Effector memory CD8-positive, alpha-beta T cell (primary cell): ENCODE measurements around the gene GAB1.

Experiments used
- ATAC-seq: fragments of 150-1000 bp; cut with Tn5 transposase; replicated peaks from 2 replicates; pipeline ENCODE4 v1.10.0; 2021; ENCODE audit warnings: mild to moderate bottlenecking, moderate library complexity
- DNase-seq, 3 experiments: peaks; one replicate each; pipeline ENCODE4 v3.0.0; 2021
- H3K27ac Mint-ChIP-seq, 2 donors: one replicate each; pipeline ENCODE4 v1.8.0; 2022; ENCODE audit warnings: mild to moderate bottlenecking in 2 of 2, mixed read lengths in 2 of 2, moderate library complexity in 2 of 2
- H3K27me3 Mint-ChIP-seq, 2 donors: one replicate each; pipeline ENCODE4 v1.8.0; 2022; ENCODE audit warnings: mixed read lengths in 2 of 2
- H3K36me3 Mint-ChIP-seq: one replicate; pipeline ENCODE4 v1.8.0; 2022; ENCODE audit warnings: mild to moderate bottlenecking, moderate library complexity, mixed read lengths; ENCODE audit not compliant: insufficient read depth
- H3K4me1 Mint-ChIP-seq, 2 donors: one replicate each; pipeline ENCODE4 v1.8.0; 2022; ENCODE audit warnings: low read depth in 2 of 2, mixed read lengths in 2 of 2
- H3K4me3 Mint-ChIP-seq, 2 donors: one replicate each; pipeline ENCODE4 v1.8.0; 2022; ENCODE audit warnings: mild to moderate bottlenecking in 2 of 2, mixed read lengths in 2 of 2, moderate library complexity in 2 of 2
- H3K9me3 Mint-ChIP-seq, 2 donors: one replicate each; pipeline ENCODE4 v1.8.0; 2022; ENCODE audit warnings: mixed read lengths in 2 of 2

Gene GAB1

DNA sequence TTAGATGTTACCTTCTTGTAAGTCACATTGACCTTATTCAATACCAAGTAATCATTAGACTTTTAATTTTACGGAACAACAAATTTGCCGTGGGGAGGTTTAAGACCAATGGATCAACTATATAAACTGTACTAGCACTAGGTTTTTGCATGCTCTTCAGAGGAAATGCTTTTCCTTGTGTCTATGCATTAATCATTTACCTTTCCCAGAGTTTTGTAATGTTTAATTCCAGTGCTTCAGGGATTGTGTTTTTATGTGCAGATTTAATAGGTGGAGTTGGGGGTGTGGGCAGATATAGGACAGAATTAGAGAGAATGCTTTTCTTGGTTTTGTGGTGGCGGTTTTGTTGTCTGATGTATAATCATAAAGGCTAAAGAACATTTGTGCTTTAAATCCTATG, 100.8 kb downstream of the GAB1 start:
- Mint-ChIP-seq H3K27me3 (peaks cover 9 to 26% of the 10 kb centered on the region in 2 donors), H3K27ac (no peak overlapping the region), H3K4me3 (no peak overlapping the region), H3K36me3 (no peaks in the 10 kb centered on the region), H3K4me1 (no peaks in the 10 kb centered on the region), H3K9me3 (no peaks in the 10 kb centered on the region)
- no peak for ATAC-seq
- no peak for DNase-seq

GRCh38 chr4:143437937-143438336, 101.3 kb downstream of the GAB1 start:
- Mint-ChIP-seq H3K9me3 (no peaks in the 10 kb centered on the region), H3K4me3 (no peak overlapping the region)
- no peak for ATAC-seq

DNA sequence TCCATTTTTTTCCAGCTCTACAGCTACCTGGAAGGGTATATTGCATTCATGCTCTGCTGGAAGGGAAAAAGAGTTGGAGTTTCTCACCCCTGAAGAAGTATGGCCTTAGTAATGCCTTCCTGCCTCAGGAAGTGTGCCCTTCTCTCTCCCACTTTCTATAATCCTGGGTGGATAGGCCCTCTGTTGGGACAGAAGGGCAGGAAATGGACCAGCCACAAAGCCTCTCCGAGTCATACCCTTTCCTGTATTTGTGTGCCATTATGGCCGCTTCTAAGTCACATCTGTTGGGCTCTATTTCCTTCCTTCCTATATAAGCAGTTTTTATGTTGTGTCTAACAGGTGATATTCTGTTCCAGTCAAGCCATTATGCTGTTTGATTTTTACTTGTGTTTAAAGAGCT, 102.0 kb downstream of the GAB1 start:
- no peak for DNase-seq
- Mint-ChIP-seq H3K27ac (no peak overlapping the region), H3K9me3 (no peaks in the 10 kb centered on the region), H3K4me1 (no peaks in the 10 kb centered on the region), H3K36me3 (no peaks in the 10 kb centered on the region), H3K4me3 (no peak overlapping the region), H3K27me3 (peaks cover 9 to 26% of the 10 kb centered on the region in 2 donors)
- ATAC-seq = no peak

More at GRCh38 chr4:143437937-143438336, 101.3 kb downstream of the GAB1 start:
- H3K36me3 Mint-ChIP-seq = no peaks in the 10 kb centered on the region
- no peak overlapping the region for H3K27ac Mint-ChIP-seq
- DNase-seq = no peak
- no peaks in the 10 kb centered on the region for H3K4me1 Mint-ChIP-seq
- peaks cover 9 to 26% of the 10 kb centered on the region in 2 donors for H3K27me3 Mint-ChIP-seq

DNA sequence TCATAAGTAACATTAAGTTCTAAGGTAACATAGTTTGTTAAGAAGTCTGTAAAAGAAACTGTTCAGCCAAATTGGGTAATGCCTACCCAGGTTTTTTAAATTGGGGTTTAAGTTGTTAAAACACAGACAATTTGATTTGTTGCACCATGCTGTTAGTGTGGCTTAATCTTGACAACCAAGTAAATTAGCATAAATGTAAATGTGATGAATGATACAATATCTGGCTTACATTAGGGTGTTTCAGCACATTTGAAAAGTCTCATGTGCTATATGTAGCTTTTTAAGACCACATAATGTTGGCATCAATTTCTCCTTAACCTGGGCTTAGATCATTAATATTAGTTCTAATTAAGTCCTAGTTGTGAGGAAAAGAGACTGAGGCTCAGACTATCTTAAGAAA, 104.4 kb downstream of the GAB1 start:
- no peak for DNase-seq
- peaks cover 9 to 22% of the 10 kb centered on the region in 2 donors for H3K27me3 Mint-ChIP-seq
- no peak overlapping the region for H3K4me3 Mint-ChIP-seq
- no peak for ATAC-seq
- H3K27ac Mint-ChIP-seq = no peak overlapping the region
- no peaks in the 10 kb centered on the region for H3K4me1 Mint-ChIP-seq
- H3K9me3 Mint-ChIP-seq = no peaks in the 10 kb centered on the region
- H3K36me3 Mint-ChIP-seq = no peaks in the 10 kb centered on the region

DNA sequence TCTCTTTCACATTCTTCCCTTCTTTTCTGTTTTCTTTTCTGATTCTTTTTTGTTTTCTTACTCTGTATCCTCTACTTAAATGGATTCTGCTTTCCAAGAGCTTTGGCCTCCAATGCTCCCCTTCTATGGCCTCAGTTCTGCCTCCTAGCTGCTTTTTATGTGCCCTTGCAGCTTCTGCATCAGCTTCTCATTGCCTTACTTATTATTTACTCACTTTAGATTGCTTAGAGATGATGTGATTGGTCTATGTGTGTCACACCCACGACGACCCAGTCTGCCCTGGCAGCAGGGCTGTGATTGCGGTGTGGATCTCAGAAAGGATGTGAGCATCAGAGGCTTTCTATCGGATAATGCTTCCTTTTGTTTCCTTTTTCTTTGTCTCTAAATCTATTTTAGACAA, 105.0 kb downstream of the GAB1 start:
- Mint-ChIP-seq H3K27ac (no peak overlapping the region), H3K4me1 (no peaks in the 10 kb centered on the region), H3K36me3 (no peaks in the 10 kb centered on the region), H3K27me3 (peaks cover 9 to 17% of the 10 kb centered on the region in 2 donors), H3K4me3 (no peak overlapping the region), H3K9me3 (no peaks in the 10 kb centered on the region)
- DNase-seq (no peak), ATAC-seq (no peak)

DNA sequence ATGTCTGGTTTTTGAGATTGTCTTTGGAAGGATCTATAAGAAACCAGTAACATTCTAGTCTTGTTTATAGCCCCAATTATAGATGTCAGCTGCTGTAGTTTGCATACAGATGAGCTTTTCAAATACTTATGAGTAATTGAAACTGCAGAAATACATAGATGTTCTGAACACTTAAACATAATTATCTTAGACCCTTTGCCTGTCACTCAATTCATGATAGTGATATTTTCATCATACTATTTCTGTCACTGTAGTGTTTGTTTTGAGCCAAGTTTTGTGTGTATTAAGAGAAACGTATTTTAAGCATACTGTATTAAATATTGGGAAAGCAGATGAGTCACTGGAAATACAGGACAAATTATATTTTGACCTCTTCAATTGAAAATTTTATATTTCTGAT, 107.1 kb downstream of the GAB1 start:
- H3K27ac Mint-ChIP-seq = no peak overlapping the region

GRCh38 chr4:143451186-143451585, 114.5 kb downstream of the GAB1 start:
- no peaks in the 10 kb centered on the region for H3K9me3 Mint-ChIP-seq
- no peak overlapping the region for H3K27ac Mint-ChIP-seq
- H3K4me3 Mint-ChIP-seq = no peak overlapping the region
- H3K36me3 Mint-ChIP-seq = no peaks in the 10 kb centered on the region
- no peaks in the 10 kb centered on the region for H3K4me1 Mint-ChIP-seq
- ATAC-seq (no peak), DNase-seq (no peak)
- H3K27me3 Mint-ChIP-seq = peaks cover 18 to 20% of the 10 kb centered on the region in 2 donors

More for the DNA sequence above, 107.1 kb downstream of the GAB1 start:
- Mint-ChIP-seq H3K4me1 (no peaks in the 10 kb centered on the region), H3K4me3 (no peak overlapping the region), H3K9me3 (no peaks in the 10 kb centered on the region), H3K27me3 (peaks cover 3 to 8% of the 10 kb centered on the region in 2 donors), H3K36me3 (no peaks in the 10 kb centered on the region)
- ATAC-seq (no peak), DNase-seq (no peak)

GRCh38 chr4:143455211-143455610, 118.5 kb downstream of the GAB1 start:
- peaks cover 21 to 24% of the 10 kb centered on the region in 2 donors for H3K27me3 Mint-ChIP-seq
- no peak overlapping the region for H3K27ac Mint-ChIP-seq
- H3K9me3 Mint-ChIP-seq = no peaks in the 10 kb centered on the region
- H3K36me3 Mint-ChIP-seq = no peaks in the 10 kb centered on the region
- ATAC-seq (no peak), DNase-seq (no peak)
- H3K4me1 Mint-ChIP-seq = no peaks in the 10 kb centered on the region
- no peak overlapping the region for H3K4me3 Mint-ChIP-seq

DNA sequence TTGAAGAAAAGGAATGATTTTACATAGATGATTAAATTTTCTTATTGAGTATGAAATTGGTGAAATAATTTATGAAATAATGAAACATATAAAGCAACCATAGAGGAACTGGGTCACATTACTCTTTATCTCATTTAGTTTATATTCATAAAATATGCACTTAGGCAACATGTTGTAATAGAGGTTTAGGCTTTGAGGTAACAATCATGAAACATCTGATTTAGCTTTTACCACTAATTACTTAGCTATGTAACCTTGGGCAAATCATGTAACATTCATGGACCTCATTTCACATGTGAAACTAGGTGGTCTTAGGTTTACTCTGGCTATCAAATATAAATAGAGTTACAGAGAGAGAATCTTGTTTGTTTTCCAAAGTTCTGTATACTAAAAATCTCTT, 122.3 kb downstream of the GAB1 start:
- Mint-ChIP-seq H3K36me3 (no peaks in the 10 kb centered on the region), H3K27me3 (peaks cover 18 to 30% of the 10 kb centered on the region in 2 donors), H3K9me3 (no peaks in the 10 kb centered on the region), H3K27ac (no peak overlapping the region), H3K4me1 (no peaks in the 10 kb centered on the region), H3K4me3 (no peak overlapping the region)
- ATAC-seq (no peak), DNase-seq (no peak)

DNA sequence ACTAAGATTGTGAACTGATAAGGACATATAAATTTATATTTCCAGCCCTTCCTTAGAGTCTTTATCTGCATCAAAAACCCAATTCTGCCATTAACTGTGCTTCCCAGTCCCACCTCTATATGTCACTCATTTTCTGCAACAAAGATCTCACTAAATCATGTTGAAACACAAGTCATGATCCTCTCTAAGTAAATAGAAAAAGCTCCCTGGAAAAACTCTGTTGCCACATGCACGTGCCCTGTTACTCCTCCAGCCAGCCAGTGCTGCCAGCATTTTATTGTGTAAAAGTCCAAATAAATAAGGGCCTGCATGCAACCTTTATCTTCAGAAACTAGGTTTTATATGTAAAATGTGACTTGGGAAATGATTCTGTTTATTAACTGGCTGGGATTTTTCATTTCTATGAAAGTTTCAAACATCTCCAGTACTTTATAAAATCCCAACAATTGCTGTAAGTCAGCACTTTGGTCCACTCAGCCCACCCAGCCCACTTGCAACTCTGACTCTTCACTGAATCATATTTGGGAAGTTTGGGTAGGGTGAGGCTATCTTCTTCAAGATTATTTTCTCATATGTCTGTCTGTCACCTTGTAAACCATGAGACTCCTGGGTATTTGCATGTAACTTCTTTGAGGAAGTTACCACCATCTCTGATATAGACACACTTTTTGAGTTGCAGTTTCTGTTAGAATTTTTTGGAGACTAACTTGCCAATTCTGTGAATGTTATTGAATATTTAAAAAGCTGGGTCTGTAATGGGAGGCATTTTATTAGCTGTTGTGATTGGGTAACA, 136.9 kb downstream of the GAB1 start:
- ATAC-seq (no peak), DNase-seq (no peak)
- H3K4me3 Mint-ChIP-seq = no peak overlapping the region
- no peaks in the 10 kb centered on the region for H3K4me1 Mint-ChIP-seq
- H3K27ac Mint-ChIP-seq = no peak overlapping the region
- no peaks in the 10 kb centered on the region for H3K9me3 Mint-ChIP-seq
- no peaks in the 10 kb centered on the region for H3K36me3 Mint-ChIP-seq
- H3K27me3 Mint-ChIP-seq = peaks cover 17 to 18% of the 10 kb centered on the region in 2 donors

DNA sequence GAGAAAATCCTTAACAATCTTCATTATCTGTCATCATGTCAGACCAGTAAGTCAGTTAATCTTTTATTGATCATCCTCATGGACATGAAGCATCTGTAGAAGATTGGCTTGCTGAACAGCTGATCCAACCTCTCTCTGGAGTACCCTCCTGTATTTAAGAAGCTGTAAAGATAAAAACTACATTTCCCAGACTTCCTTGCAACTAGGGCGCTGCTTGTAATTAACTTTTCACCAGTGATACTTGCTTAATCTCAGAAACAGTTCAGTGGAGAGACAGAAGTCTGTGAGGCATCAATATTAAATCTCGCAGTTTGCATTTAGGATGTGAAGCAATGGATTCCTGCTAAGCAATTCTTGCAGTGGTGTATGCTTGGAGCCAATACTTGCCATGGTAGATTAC, 140.8 kb downstream of the GAB1 start:
- Mint-ChIP-seq H3K36me3 (no peaks in the 10 kb centered on the region), H3K4me3 (no peak overlapping the region), H3K4me1 (no peaks in the 10 kb centered on the region), H3K27ac (no peak overlapping the region), H3K9me3 (no peaks in the 10 kb centered on the region), H3K27me3 (peaks cover 9% of the 10 kb centered on the region in 2 donors)
- no peak for DNase-seq
- ATAC-seq = no peak

DNA sequence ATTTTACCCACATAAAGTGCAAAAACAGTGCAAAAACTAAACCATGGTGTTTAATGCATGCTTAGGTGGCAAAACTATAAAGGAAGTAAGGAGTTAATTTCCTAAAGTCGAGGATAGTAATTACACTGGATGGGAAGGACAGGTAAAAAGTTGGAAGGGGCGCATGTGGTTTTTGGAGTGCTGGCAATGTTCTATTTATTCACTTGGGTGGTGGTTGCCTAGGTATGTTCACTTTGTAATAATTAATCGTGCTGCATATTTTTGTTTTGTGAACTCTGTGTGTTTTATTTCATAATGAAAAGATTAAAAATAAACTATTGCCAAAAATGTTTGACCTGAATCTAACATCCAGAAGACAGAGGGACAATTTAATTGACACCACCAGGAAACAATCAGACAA, 144.7 kb downstream of the GAB1 start:
- H3K4me3 Mint-ChIP-seq = no peak overlapping the region
- ATAC-seq (no peak), DNase-seq (no peak)
- no peaks in the 10 kb centered on the region for H3K4me1 Mint-ChIP-seq
- peaks cover 21 to 22% of the 10 kb centered on the region in 2 donors for H3K27me3 Mint-ChIP-seq
- no peaks in the 10 kb centered on the region for H3K36me3 Mint-ChIP-seq
- no peaks in the 10 kb centered on the region for H3K9me3 Mint-ChIP-seq
- no peak overlapping the region for H3K27ac Mint-ChIP-seq

DNA sequence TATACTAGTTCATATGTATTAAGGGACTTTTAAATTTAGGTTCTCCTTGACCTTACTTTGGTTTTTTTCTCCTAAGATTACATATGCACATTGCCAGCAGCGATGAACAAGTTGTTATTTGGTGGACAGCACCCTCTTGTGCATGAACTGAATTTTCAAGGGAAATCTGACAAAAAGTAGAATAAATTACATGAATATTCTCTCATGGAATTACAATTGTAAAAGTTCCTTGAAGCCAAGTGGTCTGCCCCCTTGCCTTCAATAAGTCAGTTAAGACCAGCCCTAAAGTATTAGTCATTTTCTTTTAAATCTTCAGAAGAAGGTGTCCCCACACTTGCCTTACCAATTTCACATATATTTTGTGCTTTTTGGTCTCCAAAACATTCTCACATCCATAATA, 146.2 kb downstream of the GAB1 start:
- Mint-ChIP-seq H3K27me3 (peaks cover 20 to 21% of the 10 kb centered on the region in 2 donors), H3K27ac (no peak overlapping the region), H3K4me1 (no peaks in the 10 kb centered on the region), H3K36me3 (no peaks in the 10 kb centered on the region), H3K9me3 (no peaks in the 10 kb centered on the region), H3K4me3 (no peak overlapping the region)
- no peak for ATAC-seq
- no peak for DNase-seq

DNA sequence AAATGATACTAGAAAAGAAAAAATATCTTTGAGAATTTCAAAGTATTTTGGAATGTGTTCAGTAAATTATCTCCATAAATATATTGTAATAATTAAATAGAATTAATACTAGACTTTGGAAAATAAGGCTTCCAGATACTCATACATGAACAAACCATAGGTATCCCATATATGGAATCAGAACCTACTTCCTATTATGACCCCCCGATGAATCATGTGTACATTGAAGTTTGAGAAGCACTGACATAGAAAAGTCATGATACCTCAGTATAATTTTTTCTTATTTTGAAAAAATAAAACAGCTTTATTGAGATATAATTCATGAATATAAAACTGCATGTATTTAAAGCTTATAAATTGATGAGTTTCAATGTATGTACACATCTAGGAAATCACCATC, 149.6 kb downstream of the GAB1 start:
- DNase-seq (no peak), ATAC-seq (no peak)
- Mint-ChIP-seq H3K27me3 (peaks cover 34 to 35% of the 10 kb centered on the region in 2 donors), H3K27ac (no peak overlapping the region), H3K9me3 (no peaks in the 10 kb centered on the region), H3K36me3 (no peaks in the 10 kb centered on the region), H3K4me1 (no peaks in the 10 kb centered on the region), H3K4me3 (no peak overlapping the region)
